GM18873 (cell line): ENCODE measurements around the gene TMOD1.

Experiments used
- ATAC-seq: cut with Tn5 transposase; IDR thresholded peaks from one replicate; pipeline ENCODE4 v1.9.1; 2021; ENCODE audit warnings: mild to moderate bottlenecking, moderate library complexity, moderate number of reproducible peaks; ENCODE audit not compliant: unreplicated experiment, low FRiP score

TMOD1 gene

DNA sequence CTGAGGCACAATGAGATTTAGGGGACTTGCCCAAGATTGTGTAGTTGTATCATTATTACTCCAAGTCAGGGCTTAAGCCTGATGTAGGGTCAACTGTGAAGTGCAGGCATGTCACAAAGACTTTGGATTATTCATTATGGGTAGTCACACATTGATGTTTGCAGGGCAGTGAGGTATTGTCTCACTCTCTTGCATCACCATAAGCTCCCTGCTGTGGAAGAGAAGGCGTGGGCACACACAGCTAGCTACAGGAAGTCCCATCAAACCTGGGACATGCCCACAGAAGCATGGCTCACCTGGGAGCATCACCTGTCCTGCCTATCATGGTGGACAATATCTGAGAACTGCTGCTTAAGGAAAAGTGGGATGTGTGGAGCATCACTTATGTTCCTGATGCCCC is 42.1 kb downstream of the TMOD1 start:
- no peak for ATAC-seq

- no peak for ATAC-seq
Measured at GRCh38 chr9:97545486-97545885, 44.0 kb downstream of the TMOD1 start.

- no peak for ATAC-seq
Measured at GRCh38 chr9:97547098-97547829, 45.8 kb downstream of the TMOD1 start.

DNA sequence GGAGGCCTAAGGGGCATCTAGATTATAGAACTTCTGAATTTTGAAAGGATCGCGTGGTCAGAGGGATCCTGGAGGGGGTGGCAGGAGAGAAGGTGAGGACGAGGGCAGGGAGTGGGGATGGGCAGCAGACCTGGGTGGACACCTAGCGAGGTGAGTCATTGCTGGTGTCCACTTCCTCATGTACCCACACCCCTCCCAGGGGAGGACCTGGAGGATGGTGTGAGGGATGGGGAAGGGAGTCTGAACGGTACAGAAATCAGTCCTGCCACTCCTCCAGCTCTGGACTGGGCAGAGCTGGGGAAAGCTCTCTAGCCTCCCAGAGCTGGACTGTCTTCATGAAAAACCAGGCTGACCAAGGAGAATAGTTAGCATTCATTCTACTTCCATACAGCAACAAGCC is 46.9 kb downstream of the TMOD1 start:
- no peak for ATAC-seq

- ATAC-seq: no peak
Measured at GRCh38 chr9:97548819-97549540, 47.5 kb downstream of the TMOD1 start.

GRCh38 chr9:97550386-97550785 is 48.9 kb downstream of the TMOD1 start:
- ATAC-seq: no peak

- no peak for ATAC-seq
Measured at GRCh38 chr9:97551308-97551707, 49.8 kb downstream of the TMOD1 start.

DNA sequence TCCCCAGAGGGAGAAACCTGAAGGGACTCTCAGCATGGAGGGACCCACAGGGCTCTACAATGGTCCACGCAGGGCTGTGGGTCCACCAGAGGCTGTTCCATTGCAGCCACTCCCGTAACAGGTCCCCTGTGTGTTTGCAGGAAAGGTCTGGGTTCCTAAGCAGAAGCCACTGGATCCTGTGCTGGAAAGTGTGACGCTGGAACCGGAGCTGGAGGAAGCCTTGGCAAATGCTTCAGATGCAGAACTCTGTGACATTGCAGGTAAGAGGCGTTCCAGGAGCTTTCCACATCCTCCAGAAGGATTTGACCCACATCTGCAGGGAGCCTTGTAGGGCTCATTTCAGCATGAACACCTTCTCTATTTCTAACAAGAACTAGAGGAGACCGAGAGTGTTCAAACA is 51.7 kb downstream of the TMOD1 start:
- ATAC-seq: no peak

GRCh38 chr9:97553841-97554240 is 52.4 kb downstream of the TMOD1 start:
- no peak for ATAC-seq

DNA sequence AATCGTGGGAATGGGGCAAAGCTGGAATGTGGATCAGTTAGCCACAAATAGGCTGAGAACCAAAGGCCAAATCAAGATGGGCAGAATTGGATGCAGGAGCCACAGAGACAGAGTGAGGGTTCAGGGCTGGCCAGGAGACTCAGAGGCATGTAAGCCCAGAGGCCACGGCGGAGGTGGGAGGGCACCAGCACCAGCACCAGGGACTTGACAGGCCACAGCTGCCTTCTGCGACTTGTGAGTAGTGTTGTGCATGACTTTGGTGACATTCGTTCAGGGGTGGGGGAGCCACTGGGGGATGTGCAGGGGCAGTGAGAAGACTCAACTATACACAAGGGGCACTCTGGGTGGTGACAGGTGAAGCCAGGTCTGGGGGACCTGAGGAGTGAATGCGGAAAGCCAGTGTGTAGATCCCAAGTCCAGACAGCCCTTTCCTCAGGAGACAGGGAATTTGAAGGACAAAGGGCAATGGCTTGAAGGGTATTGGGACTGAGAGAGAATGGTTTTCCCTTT is 53.2 kb downstream of the TMOD1 start:
- ATAC-seq: no peak

DNA sequence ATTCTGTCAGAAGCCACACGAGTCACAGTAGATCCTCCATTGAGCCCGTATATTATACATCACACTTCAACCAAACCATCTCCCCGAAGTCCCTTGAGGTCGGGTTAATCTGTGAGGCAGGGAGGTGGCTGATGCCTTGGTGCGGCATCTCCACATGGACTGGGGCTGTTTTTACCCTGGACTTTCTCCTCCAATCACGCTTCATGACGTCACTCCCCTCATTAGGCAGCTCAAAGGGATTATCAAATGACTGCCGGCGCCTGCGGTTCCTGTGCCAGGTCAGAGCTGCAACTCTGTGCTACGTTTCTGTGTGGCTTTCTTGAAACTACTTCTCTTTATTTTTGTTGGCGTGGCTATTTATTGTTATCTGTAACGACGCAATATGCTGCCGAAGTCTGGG is 53.7 kb downstream of the TMOD1 start:
- no peak for ATAC-seq

DNA sequence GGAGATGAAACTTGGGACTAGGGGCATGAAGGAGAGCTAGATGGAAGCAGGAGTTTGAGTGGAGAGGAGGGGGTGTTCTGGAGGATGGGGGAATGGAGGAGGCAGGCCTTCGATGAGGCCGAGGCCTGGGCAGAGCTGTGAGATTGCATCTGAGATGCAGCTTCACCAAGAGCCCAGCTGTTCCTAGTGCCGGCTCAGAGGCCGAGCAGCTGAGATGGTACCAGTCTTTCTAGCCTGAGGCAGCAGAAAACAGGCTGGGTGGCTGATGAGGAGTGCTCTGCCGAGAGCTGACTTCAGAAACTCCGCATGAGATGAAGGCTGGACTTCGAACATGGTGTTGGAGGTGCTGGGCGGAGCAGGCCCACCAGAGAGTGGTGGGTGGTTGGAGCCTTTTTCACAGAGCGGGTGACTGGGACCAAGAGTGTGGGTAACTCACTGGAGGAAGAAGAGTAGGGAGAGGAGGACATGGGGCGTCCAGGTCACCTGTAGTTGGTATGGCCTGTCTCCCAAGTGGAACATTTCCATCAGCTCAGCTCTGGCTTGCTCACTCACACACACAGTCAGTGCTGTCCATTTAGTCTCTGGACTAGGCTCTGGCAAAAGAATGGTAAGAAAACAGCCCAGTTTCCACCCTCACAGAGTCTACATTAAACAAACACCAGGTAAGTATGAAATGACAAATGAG is 54.7 kb downstream of the TMOD1 start:
- ATAC-seq: no peak

DNA sequence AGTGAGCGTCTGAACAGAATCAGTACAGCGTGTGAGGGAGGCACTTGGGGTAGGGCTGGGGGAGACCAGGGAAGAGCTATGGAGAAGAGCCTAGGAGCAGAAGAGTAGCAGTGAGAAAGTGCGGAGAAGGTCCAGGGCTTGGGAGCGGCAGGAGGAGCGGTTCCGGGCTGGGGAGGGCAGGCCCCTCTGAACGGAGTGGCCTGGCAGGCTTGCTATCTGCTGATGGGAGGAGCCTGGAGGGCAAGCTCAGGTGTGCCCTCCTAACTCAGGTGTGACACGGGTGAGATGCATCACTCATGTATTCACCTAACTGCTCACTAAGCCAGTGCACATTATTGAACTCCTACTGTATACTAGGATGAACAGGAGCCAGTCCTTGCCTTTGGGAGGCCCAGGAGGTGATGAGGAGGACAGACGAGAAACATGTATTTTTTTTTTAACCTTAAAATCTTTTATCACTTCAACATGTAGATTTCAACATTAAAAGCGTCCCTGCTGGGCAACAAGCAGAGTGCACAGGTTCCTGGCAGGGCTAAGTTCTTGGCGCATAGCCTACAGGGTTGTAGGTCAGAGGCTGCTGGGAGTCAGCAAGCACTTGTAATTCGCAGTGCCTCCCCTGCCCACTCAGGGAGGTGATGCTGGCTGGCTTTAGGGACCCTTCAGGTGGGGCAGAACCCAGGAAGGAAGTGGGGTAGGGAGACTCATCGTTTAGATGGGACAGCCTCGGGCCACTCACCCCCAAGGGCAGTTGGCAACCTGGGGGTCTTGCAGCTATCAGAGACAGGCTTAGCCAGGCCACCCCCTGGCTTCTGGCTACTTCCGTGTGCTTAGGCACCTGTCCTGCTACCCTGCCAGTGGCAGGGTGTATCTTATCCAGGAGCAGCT is 55.5 kb downstream of the TMOD1 start:
- ATAC-seq: no peak

DNA sequence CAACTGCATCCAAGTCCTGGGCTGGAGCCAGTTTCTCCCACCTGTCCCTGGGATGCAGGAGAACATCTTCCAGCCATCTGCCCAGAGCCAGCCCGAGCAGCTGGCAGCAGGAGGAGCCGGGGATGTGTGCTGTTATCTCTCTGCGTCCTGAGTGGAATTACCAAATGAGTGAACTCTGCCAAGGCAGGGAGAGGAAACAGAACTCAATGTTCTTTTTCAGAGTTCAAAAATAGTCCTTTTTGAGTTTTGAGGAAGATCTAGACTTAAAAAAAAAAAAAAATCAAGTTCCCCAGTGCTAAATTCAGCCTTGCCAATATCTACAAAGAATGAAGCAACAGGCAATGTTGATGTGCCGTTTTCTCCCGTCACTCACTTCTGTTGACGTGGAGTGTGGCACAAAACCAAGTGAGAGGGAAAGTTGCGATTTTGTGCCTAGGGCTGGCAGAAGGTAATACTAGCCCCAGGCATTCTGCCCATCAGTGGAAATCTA is 56.2 kb downstream of the TMOD1 start:
- ATAC-seq: no peak

GRCh38 chr9:97558701-97559101 is 57.2 kb downstream of the TMOD1 start:
- no peak for ATAC-seq

DNA sequence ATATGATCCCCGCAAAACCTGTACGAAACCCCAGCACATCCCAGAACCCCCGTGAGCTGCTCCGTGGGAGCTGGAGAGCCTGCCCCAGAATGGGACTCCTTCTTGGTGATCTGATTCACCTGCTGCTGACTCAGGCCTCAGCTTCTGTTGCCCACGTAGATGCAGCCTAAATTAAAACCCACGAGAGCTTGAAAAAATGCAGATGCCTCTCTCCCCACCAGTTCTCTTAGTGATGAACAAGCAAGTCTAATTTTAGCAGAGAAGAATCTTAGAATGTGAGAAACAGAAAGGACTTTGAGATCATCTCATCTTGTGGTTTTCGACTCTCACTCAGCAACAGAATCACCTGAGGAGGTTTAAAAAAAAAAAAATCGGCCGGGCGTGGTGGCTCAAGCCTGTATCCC is 57.6 kb downstream of the TMOD1 start:
- no peak for ATAC-seq

- no peak for ATAC-seq
Measured at GRCh38 chr9:97560154-97560553, 58.7 kb downstream of the TMOD1 start.

DNA sequence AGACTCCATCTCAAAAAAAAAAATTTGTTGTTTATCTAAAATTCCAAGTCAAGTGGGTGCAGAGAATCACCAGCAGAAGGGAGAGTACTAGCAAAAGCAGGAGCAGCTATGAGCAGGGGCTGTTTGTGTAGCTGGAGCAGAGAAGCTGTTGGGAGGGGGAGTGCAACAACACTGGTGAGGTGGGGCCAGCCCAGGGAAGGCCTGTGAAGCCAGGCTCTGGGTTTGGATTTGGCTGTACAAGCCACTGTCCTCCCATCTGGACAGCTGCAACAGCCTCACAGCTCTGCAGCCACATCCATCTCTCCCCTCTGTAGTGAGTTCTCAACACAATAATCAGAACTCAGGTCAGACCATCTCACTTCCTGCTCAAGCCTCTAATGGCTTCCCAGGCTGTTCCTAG is 59.4 kb downstream of the TMOD1 start:
- no peak for ATAC-seq

DNA sequence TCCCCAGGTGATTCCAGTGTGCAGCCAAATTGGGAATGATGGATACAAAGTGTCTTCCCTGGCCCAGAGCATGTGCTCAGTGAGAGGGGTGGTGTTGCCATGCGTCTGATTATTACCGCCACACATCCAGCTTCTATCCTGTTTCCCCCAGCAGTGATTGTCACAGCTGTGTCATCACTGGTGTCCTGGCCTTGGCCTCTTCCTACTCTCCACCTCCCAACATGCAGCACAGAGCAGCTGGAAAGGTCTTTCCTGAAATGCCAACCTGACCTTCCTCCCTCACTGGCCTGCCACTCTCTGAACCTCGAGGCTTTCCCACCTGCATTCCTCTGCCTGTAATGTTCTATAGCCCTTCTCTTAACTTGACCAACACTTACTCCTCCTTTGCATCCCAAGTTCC is 60.0 kb downstream of the TMOD1 start:
- ATAC-seq: no peak

- no peak for ATAC-seq
Measured at GRCh38 chr9:97562542-97562941, 61.1 kb downstream of the TMOD1 start.
